Upper lobe of right lung (tissue), 1 donor: Measurements from ENCODE around the gene SMKR1. TPM values are rescaled to one million over a fixed set of nuclear protein-coding genes. Genes with fewer than 3 reads are reported as not detected.

ENCODE experiments used
- ATAC-seq: fragments of 200-7000 bp; cut with Tn5 transposase; one replicate; pipeline ENCODE4 v1.9.1; 2020; ENCODE audit warnings: mild to moderate bottlenecking, moderate library complexity
- DNase-seq: peaks from one replicate; pipeline ENCODE4 v3.0.0-alpha.2; 2020
- H3K27ac ChIP-seq: fragments of 200-600 bp; one replicate; pipeline ENCODE4 v1.8.0; 2022
- H3K27me3 ChIP-seq: fragments of 200-600 bp; one replicate; pipeline ENCODE4 v1.8.0; 2022; ENCODE audit warnings: mild to moderate bottlenecking
- H3K36me3 ChIP-seq: fragments of 200-600 bp; one replicate; pipeline ENCODE4 v1.8.0; 2022
- H3K4me1 ChIP-seq: fragments of 200-600 bp; one replicate; pipeline ENCODE4 v1.8.0; 2022
- H3K4me3 ChIP-seq: fragments of 200-600 bp; one replicate; pipeline ENCODE4 v1.8.0; 2022; ENCODE audit warnings: mild to moderate bottlenecking
- H3K9me3 ChIP-seq: fragments of 200-600 bp; one replicate; pipeline ENCODE4 v1.8.0; 2022
- intact Hi-C: fragments of 100-400 bp; cut with DNase I; formaldehyde crosslinking; loops from one replicate; pipeline ENCODE4 v1.11.0; 2022
- long read RNA-seq: library from polyadenylated mRNA; unstranded; transcript quantifications from one replicate; pipeline ENCODE4 v2.0.0, GENCODE V29; 2021
- total RNA-seq: library from RNA; stranded (reverse); fragmentation: NEBNext Ultra II Directional; extraction: Animal tissue kit (Norgen Biotek cat#: 25700); gene quantifications from one replicate; pipeline ENCODE4 v1.2.1, GENCODE V29; 2021
- TF ChIP-seq, protein P1 (sequence below): fragments of 200-600 bp; IDR thresholded peaks from one replicate; pipeline ENCODE4 v1.8.0; 2022; ENCODE audit warnings: antibody characterized with exemption
- donor health status: DM: no; HTN: yes; CAD: no; lungs with severe emphysema.

The SMKR1 gene
- total RNA-seq = not detected
- long read RNA-seq, partial matches to known transcripts = 0 of 1 reads
- long read RNA-seq, other reads (novel, unspliced or antisense) = 0 of 1 reads

DNA sequence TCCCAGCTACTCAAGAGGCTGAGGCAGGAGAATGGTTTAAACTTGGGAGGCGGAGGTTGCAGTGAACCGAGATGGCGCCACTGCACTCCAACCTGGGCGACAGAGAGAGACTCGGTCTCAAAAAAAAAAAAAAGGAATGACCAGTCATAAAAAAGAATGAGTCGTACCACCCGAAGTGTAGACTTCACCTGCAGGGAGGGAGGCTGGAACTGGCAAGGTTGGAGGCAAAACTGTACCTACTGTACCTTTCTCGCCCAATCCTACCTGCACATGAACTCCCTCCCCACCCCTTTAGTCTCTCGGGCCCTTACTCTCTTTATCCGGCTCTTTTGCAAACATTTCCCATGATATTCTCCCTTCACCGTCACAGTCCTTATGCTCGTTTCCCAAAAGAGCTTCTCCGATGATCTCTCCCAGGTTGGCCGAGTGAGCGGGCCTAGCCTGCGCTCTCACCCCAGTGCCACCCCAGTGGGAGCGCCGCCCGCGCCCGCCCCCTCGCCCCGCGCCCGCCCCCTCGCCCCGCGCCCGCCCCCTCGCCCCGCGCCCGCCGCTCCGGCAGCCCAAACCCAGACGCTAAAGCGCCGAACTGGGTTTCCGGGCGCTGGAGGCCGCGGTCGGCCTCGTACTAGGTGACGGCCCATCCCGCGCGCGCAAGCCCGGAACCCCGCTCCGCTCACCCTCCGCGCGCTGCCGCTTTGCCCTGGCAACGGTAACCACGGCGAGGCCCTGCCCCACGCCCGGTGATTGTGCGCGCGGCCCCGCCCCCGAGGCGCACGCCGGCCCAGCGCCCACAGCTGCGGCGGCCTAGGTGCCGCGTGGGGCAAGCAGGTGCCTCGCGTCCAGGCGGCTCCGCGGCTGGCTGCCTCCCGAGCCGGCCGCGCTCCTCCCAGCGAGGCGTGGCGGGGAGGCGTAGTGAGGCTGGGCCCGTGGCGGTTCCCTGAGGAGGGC is at the start of gene SMKR1:
Gene SMKR1, plus strand, starts transcription at position 772 of the 948 bp plus-strand sequence. CDS start 294 bp downstream, outside the sequence.
- Histone ChIP-seq H3K27ac (no peak within 1 kb of the TSS), H3K4me1 (peaks cover 4% of the 10 kb centered on the region), H3K36me3 (no peaks in the 10 kb centered on the region), H3K27me3 (no peaks in the 10 kb centered on the region), H3K4me3 (peak within 1 kb of the TSS; percentile 58), H3K9me3 (no peaks in the 10 kb centered on the region)
- ATAC-seq (peak; percentile 97), DNase-seq (peak; percentile 93)
- intact Hi-C loops = no loop called here
- TF ChIP-seq, protein P1, sequence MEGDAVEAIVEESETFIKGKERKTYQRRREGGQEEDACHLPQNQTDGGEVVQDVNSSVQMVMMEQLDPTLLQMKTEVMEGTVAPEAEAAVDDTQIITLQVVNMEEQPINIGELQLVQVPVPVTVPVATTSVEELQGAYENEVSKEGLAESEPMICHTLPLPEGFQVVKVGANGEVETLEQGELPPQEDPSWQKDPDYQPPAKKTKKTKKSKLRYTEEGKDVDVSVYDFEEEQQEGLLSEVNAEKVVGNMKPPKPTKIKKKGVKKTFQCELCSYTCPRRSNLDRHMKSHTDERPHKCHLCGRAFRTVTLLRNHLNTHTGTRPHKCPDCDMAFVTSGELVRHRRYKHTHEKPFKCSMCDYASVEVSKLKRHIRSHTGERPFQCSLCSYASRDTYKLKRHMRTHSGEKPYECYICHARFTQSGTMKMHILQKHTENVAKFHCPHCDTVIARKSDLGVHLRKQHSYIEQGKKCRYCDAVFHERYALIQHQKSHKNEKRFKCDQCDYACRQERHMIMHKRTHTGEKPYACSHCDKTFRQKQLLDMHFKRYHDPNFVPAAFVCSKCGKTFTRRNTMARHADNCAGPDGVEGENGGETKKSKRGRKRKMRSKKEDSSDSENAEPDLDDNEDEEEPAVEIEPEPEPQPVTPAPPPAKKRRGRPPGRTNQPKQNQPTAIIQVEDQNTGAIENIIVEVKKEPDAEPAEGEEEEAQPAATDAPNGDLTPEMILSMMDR = no peak

DNA sequence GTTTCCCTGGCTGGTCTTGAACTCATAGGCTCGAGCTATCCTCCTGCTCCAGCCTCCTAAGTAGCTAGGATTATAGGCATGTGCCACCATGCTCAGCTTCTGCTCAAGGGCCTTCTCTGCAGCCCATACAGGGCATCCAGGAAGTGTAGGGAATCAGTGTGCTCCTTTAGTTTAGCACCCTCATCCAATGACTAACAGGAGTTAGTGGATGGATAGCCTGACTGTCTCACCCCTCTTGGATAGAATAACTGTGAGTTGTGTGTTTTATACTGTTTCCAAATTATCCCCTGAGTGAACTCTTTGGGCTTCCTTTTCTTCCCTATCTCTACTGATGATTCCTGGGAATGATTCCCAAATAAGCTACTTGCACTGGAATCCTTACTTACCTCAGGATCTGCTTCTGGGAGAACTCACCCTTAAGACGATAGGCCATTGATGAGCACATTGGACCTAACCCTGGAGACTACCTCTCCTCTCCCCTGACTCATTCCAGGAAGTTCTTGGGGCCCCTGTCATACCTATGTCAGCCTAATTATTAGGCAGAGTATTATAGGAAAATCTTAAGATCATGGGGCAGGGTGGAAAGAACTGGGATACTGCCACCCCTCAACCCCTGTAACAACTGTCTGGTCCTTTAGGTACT is 49.6 kb upstream of the SMKR1 start:
- TF ChIP-seq, protein P1 = no peak
- Histone ChIP-seq H3K27me3 (no peaks in the 10 kb centered on the region), H3K4me1 (no peaks in the 10 kb centered on the region), H3K4me3 (no peak overlapping the region), H3K9me3 (peaks cover 9% of the 10 kb centered on the region), H3K27ac (no peak overlapping the region), H3K36me3 (no peaks in the 10 kb centered on the region)
- intact Hi-C loops = no loop called here
- ATAC-seq (no peak), DNase-seq (no peak)

DNA sequence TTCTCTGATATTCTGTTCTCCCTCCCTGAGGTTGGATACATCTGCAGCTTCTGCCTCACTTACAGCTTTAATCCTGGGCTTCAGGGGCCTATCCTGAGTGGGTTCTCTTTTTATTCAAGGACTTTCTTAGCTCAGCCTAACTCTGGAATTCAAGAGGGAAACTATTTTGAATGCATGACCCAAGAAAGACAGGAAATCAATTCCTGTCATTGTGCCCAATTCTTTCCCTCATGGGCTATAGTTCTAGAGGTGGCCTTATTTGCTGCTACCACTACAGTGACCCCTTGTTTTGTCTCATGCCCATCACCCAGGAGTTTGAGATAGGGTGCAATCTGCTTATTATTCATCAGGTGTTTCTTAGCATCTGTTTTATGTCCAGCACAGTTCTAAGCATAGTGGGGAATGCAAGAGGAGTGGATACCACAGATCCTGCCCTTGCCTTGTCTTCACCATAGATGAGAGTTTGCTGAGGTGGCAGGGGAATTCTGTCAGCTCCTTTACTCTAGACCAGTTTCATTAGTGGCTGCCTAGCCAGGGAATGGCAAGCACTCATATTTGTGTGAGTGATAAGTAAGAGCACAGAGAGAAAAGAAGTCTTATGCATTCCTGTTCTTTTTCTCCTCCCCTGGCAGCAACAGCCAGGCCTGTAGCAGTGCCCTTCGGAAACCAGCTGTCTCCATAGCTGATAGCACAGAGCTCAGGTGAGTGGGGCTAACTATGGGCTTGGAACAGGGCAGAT is 48.7 kb upstream of the SMKR1 start:
- Histone ChIP-seq H3K9me3 (no peaks in the 10 kb centered on the region), H3K27ac (no peak overlapping the region), H3K4me1 (no peaks in the 10 kb centered on the region), H3K4me3 (no peak overlapping the region), H3K36me3 (no peaks in the 10 kb centered on the region), H3K27me3 (no peaks in the 10 kb centered on the region)
- TF ChIP-seq, protein P1 = no peak
- ATAC-seq (peak; percentile 19), DNase-seq (no peak)
- intact Hi-C loops = no loop called here

GRCh38 chr7:129454249-129454551 is 48.1 kb upstream of the SMKR1 start:
- Histone ChIP-seq H3K4me3 (no peak overlapping the region), H3K27ac (no peak overlapping the region), H3K27me3 (no peaks in the 10 kb centered on the region), H3K9me3 (no peaks in the 10 kb centered on the region), H3K4me1 (no peaks in the 10 kb centered on the region), H3K36me3 (no peaks in the 10 kb centered on the region)
- TF ChIP-seq, protein P1 = no peak
- DNase-seq (no peak), ATAC-seq (no peak)
- intact Hi-C loops = no loop called here

GRCh38 chr7:129456421-129456820 is 45.9 kb upstream of the SMKR1 start:
- H3K27ac ChIP-seq = no peak overlapping the region
- no peak for ATAC-seq

More at GRCh38 chr7:129456421-129456820, 45.9 kb upstream of the SMKR1 start:
- no peak for DNase-seq
- Histone ChIP-seq H3K4me3 (no peak overlapping the region), H3K27me3 (no peaks in the 10 kb centered on the region), H3K9me3 (no peaks in the 10 kb centered on the region), H3K36me3 (no peaks in the 10 kb centered on the region), H3K4me1 (no peaks in the 10 kb centered on the region)
- TF ChIP-seq, protein P1 = no peak
- intact Hi-C loops = no loop called here
